Heart left ventricle (tissue), 13 donors: Measurements from ENCODE around the gene KRTAP10-10.

Source experiments
- POLR2A ChIP-seq, 2 donors: fragments of 450-650 bp; IDR thresholded peaks; one replicate each; pipeline ENCODE4 v1.6.1; 2017; ENCODE audit warnings: antibody characterized with exemption in 2 of 2, mild to moderate bottlenecking in 2 of 2, moderate library complexity in 2 of 2
- TF ChIP-seq, protein P1 (sequence below), 12 donors: fragments of 200-600 bp; sonication (generic) in 4 of 12; IDR thresholded peaks; one replicate each; pipeline versions ENCODE4 v1.5.0 to v1.8.0; 2018 to 2022; ENCODE audit warnings: antibody characterized with exemption in 12 of 12, mild to moderate bottlenecking in 5 of 12
- donor health status: ischemic (EF 13 %, LVEDD 7.1; RV severe dilation, severe dysfunction).
- donor health status: DM: no; HTN: yes; CAD: no.
- donor health status: DM: no; HTN: no; CAD: no.
- donor health status: ischemic (EF 25% LVEDD 6.9; RV normal size, moderate dysfunction).
- donor health status: ischemic (EF 25% LVEDD 5.7; RV mildly dilated, moderate dysfunction).
- donor health status: ischemic (EF 35%, LVEDD 5.7; RV mildly dilated, moderate dysfunction).
- donor health status: nonischemic (EF 11% LVEDD 7.7; RV severe dilation, severe dysfunction).
- donor health status: DM: yes; HTN: yes; CAD: no.
- donor health status: PGD.
- donor health status: ischemic (EF 29% LVEDD 5.4; RV normal size, mild dysfunction).
- donor health status: nonischemic (EF 23%, LVEDD 6.1; RV moderate dilation, normal function).

DNA sequence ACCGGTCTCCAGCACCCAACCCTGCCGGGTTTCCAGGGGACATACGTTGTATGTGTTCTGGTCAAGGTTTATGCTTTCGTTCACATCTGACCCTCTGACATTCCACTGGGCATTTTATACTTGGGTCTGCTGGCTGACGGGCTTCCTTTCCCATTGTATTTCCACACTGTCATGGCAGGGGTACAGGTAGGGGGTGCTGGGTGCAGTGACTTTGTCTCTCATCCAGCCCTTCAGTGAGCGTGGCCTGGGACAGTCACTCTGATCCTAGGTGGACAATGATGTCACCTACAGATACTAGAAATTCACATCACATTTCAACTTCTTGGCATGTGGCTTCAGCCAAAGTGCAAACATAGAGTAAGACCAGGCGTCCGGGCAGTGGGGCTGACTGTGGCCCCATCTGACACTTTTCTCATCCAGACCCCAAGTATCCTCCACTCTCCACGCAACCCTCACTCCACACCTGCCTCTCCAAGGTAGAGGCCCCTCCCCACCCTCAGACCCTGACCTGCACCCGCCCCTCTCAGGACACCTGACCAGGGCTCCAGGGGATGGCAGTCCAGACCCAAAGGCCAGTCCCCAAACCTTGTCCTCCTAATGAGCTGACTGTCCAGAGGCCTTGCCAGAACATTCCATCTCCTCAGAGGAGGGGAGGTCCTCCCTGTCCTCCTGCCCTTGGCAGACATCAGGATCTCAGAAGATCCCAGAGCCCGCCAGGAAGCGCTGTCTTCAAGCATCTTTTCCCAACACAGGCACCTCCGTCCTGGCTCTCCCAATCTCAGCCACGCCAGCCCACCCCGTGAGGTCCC, 743 bp upstream of the KRTAP10-10 start:
- TF ChIP-seq, protein P1, sequence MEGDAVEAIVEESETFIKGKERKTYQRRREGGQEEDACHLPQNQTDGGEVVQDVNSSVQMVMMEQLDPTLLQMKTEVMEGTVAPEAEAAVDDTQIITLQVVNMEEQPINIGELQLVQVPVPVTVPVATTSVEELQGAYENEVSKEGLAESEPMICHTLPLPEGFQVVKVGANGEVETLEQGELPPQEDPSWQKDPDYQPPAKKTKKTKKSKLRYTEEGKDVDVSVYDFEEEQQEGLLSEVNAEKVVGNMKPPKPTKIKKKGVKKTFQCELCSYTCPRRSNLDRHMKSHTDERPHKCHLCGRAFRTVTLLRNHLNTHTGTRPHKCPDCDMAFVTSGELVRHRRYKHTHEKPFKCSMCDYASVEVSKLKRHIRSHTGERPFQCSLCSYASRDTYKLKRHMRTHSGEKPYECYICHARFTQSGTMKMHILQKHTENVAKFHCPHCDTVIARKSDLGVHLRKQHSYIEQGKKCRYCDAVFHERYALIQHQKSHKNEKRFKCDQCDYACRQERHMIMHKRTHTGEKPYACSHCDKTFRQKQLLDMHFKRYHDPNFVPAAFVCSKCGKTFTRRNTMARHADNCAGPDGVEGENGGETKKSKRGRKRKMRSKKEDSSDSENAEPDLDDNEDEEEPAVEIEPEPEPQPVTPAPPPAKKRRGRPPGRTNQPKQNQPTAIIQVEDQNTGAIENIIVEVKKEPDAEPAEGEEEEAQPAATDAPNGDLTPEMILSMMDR (IDR thresholded peaks at IDR 0.05), result no peak
- no peak for TF ChIP-seq POLR2A (IDR thresholded peaks at IDR 0.05)
